OCI-LY7 (cell line): Measurements from ENCODE around the gene MED26.

Source experiments
- CTCF ChIP-seq: fragments of 200-600 bp; sonication (generic); conservative IDR thresholded peaks from 2 replicates; pipeline ENCODE4 v1.5.1; 2014; ENCODE audit warnings: mild to moderate bottlenecking, antibody characterized with exemption, low read length, moderate library complexity, mixed read lengths
- EZH2phosphoT487 ChIP-seq: fragments of 200-600 bp; sonication (generic); IDR thresholded peaks from 2 replicates; pipeline ENCODE4 v1.6.1; 2018; ENCODE audit warnings: low read depth, borderline replicate concordance, mild to moderate bottlenecking, mixed run types, antibody characterized with exemption, low read length, moderate library complexity, mixed read lengths

GRCh38 chr19:16575861-16576689 lies 51.9 kb downstream of the MED26 start:
- TF ChIP-seq CTCF = no peak
- TF ChIP-seq EZH2phosphoT487 = no peak
